NK-92 (cell line): ENCODE data around the gene MACROH2A2.
"Not testable (repeated sequence)": the region's sequence is repeated elsewhere in the genome, so short reads cannot be mapped to it uniquely, and the experiment has no call there.

Source experiments
- DNase-seq: peaks from one replicate; lab custom pipeline; 2025; ENCODE audit not compliant: unreplicated experiment; lab: John Stamatoyannopoulos, UW

The MACROH2A2 gene

DNA sequence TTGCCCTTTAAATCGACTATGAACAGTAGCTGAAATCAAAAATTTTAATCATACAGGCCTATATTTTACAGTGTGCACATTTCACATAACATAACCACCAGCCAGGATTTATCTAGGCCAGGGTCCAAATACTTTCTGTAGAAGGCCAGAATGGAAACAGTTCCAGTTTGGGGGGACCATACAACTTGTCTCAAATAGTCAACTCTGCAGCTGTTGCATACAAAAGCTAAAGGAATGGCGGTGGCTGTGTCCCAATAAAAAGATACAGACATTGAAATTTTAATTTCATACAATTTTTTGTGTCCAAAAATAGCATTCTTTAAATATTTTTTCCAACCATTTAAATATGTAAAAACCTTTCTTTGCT is 94.6 kb downstream of the MACROH2A2 start:
- DNase-seq = no peak

DNA sequence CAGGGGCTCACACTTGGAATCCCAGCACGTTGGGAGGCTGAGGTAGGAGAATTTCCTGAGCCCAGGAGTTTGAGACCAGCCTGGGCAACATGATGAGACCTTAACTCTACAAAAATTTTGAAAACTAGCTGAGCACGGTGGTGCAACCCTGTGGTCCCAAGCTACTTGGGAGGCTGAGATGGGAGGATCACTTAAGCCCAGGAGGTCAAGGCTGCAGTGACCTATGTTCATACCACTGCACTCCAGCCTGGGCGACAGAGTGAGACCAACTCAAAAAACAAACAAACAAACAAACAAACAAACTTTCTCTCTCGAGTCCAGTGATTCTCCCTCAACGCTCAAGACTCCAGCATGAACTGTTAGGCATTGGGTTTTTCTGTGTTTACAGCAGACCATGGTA is 95.9 kb downstream of the MACROH2A2 start:
- no peak for DNase-seq

DNA sequence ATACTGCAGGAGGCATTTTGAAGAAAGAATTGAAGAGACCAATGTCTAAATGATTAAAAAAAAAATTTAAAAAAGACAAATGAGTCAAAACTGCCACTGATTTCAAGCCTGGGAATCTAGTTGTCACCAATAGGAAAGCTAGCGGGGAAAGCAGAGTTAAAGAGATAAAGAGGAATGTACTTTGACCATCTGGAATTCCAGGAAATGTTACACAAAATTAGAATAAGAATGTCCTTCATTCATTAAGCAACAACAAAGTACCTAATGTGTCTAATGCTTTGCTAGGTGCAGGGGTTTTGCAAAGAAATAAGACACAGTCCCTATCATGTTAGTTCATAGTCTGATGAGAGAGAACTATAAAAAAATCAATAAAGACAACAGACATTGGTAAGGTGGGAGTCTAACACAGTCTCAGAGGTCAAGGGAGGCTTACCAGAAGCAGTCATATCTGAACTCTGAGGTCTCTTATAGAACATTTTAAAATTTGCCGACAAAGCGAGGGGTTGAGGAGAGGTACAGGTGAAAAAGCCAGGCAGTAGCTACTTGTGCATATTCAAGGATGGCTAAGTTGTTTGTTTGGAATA is 102.7 kb downstream of the MACROH2A2 start:
- no peak for DNase-seq

DNA sequence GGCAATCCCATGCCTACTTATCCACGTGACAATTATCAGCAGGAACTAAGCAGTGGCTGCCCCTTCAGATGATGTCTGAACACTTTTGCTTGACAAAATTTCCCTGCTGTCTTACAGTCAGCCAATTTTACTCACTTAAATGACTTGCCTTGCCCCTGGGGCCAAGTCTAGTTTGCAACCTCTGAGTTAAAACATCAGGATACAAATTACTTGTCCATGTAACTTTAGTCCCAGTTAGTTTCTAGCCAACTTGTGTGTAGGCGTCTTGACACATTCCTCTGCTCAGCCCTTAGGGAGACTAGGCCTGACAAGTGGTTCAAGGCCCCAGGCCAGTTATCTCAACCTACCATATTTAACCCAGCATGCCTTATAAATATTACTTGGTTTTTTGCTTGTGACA is 105.5 kb downstream of the MACROH2A2 start:
- DNase-seq = no peak

DNA sequence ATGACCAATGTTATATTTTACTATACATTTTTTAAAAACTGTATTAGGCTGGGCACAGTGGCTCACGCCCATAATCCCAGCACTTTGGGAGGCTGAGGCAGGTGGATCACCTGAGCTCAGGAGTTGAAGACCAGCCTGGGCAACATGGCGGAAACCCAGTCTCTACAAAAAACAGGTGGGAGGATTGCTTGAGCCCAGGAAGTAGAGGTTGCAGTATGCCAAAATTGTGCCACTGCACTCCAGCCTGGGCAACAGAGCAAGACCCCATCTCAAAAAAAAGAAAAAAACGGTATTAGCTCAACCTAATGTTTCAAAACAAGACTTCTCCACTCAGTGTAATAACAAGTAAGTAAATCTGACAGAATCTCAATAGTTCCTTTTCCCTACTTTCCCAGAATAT is 106.7 kb downstream of the MACROH2A2 start:
- not testable (repeated sequence) for DNase-seq

DNA sequence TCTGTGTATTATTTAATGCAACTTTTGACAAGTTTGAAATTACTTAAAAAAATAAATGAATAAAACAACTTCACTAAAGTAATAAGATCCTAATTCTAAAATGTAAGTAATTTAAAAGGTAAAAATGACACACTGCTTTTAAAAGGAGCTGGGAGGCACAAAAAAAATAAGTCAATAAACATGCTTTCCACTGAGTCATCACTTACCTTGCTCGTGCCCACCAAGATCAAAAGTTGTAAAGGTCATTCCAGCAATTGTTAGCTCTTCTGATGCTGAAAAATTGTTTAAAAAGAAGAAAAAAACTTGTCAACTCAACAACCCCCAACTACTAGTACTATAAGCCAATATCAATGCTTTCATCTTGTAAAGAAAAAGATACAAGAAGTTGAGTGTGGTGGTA is 108.2 kb downstream of the MACROH2A2 start:
- DNase-seq = no peak
